Measurements from ENCODE around the gene PLXNA4. TPM values are rescaled to one million over a fixed set of nuclear protein-coding genes. Genes with fewer than 3 reads are reported as not detected.

PLXNA4 gene
- total RNA-seq, 1 experiment from 2014 or later = 1.0 TPM

- Histone ChIP-seq H3K27ac (no peak overlapping the region), H3K79me2 (ENCODE audit: low read depth) (no peaks in the 10 kb centered on the region), H3K4me3 (no peak overlapping the region), H3K36me3 (ENCODE audit: low read depth) (no peaks in the 10 kb centered on the region), H4K20me1 (ENCODE audit: insufficient read depth) (no peaks in the 10 kb centered on the region), H3K4me1 (replicated peaks; ENCODE audit: insufficient read depth) (peaks cover 16% of the 10 kb centered on the region), H3K9me3 (ENCODE audit: insufficient read depth, low read depth) (no peaks in the 10 kb centered on the region), H3K4me2 (no peak overlapping the region), H3F3A (ENCODE audit: insufficient read depth, low read depth) (no peaks in the 10 kb centered on the region), H2AFZ (no peak overlapping the region), H3K27me3 (ENCODE audit: insufficient read depth, low read depth) (no peaks in the 10 kb centered on the region), H3K9me2 (ENCODE audit: insufficient read depth) (no peaks in the 10 kb centered on the region)
- intact Hi-C loops (cut with micrococcal nuclease; ENCODE audit: unreplicated experiment) = no loop called here
- CTCF ChIA-PET = no interaction called here
- POLR2A ChIA-PET (ENCODE audit: unreplicated experiment) = no interaction called here
- TF ChIP-seq EZH2 (IDR thresholded peaks at IDR 0.05; ENCODE audit: low read depth) = no peak
- BruUV-seq (replicated peaks) = no TSS peak
- DNase-seq = no peak
These were observed 450.2 kb downstream of the PLXNA4 start for GRCh38 chr7:132125872-132126595.

GRCh38 chr7:132125096-132125495, 451.2 kb downstream of the PLXNA4 start:
- no peaks in the 10 kb centered on the region for H3K27me3 ChIP-seq (ENCODE audit: insufficient read depth, low read depth)
- TF ChIP-seq CTCF (conservative IDR thresholded peaks at IDR 0.05) (no peak), EZH2 (IDR thresholded peaks at IDR 0.05; ENCODE audit: low read depth) (no peak)
- H3K4me1 ChIP-seq (replicated peaks; ENCODE audit: insufficient read depth) = 0 out of 2 replicates have a peak, but pooled peaks cover 7% of the 10 kb centered on the region
- H2AFZ ChIP-seq = no peak overlapping the region
- intact Hi-C loops (cut with micrococcal nuclease; ENCODE audit: unreplicated experiment) = no loop called here
- no peaks in the 10 kb centered on the region for H3K79me2 ChIP-seq (ENCODE audit: low read depth)
- H3F3A ChIP-seq (ENCODE audit: insufficient read depth, low read depth) = no peaks in the 10 kb centered on the region
- no peaks in the 10 kb centered on the region for H4K20me1 ChIP-seq (ENCODE audit: insufficient read depth)
- peak in 1 of 2 experiments; percentile 40 for DNase-seq
- no peaks in the 10 kb centered on the region for H3K9me2 ChIP-seq (ENCODE audit: insufficient read depth)
- H3K27ac ChIP-seq = no peak overlapping the region
- H3K4me3 ChIP-seq = no peak overlapping the region
- no peaks in the 10 kb centered on the region for H3K36me3 ChIP-seq (ENCODE audit: low read depth)
- CTCF ChIA-PET = interaction anchor here (0.7 kb wide), 1 partner anchor 127 kb away, joined by 3 read pairs; no protein-coding TSS in a partner anchor
- POLR2A ChIA-PET (ENCODE audit: unreplicated experiment) = interaction anchor here (0.8 kb wide), 1 partner anchor 36 kb away, joined by 14 read pairs; no protein-coding TSS in a partner anchor
- no peaks in the 10 kb centered on the region for H3K9me3 ChIP-seq (ENCODE audit: insufficient read depth, low read depth)
- H3K4me2 ChIP-seq = no peak overlapping the region
- no TSS peak for BruUV-seq (replicated peaks)

- POLR2A ChIA-PET (ENCODE audit: unreplicated experiment) = interaction anchor here (0.8 kb wide), 1 partner anchor 37 kb away, joined by 14 read pairs; no protein-coding TSS in a partner anchor
- intact Hi-C loops (cut with micrococcal nuclease; ENCODE audit: unreplicated experiment) = no loop called here
- H3K4me3 ChIP-seq = no peak overlapping the region
These were observed 451.7 kb downstream of the PLXNA4 start for GRCh38 chr7:132124575-132124974.

More at GRCh38 chr7:132124575-132124974, 451.7 kb downstream of the PLXNA4 start:
- TF ChIP-seq EZH2 (IDR thresholded peaks at IDR 0.05; ENCODE audit: low read depth) = no peak
- no peak for TF ChIP-seq CTCF (conservative IDR thresholded peaks at IDR 0.05)
- Histone ChIP-seq H3K36me3 (ENCODE audit: low read depth) (no peaks in the 10 kb centered on the region), H3K27me3 (ENCODE audit: insufficient read depth, low read depth) (no peaks in the 10 kb centered on the region), H3F3A (ENCODE audit: insufficient read depth, low read depth) (no peaks in the 10 kb centered on the region), H3K4me1 (replicated peaks; ENCODE audit: insufficient read depth) (peaks cover 8% of the 10 kb centered on the region; the same call in 1 of the 2 replicates), H3K9me3 (ENCODE audit: insufficient read depth, low read depth) (no peaks in the 10 kb centered on the region), H3K79me2 (ENCODE audit: low read depth) (no peaks in the 10 kb centered on the region), H4K20me1 (ENCODE audit: insufficient read depth) (no peaks in the 10 kb centered on the region), H3K4me2 (no peak overlapping the region), H3K27ac (no peak overlapping the region), H3K9me2 (ENCODE audit: insufficient read depth) (no peaks in the 10 kb centered on the region), H2AFZ (no peak overlapping the region)
- DNase-seq = no peak
- no TSS peak for BruUV-seq (replicated peaks)
- CTCF ChIA-PET = interaction anchor here (0.7 kb wide), 1 partner anchor 127 kb away, joined by 3 read pairs; no protein-coding TSS in a partner anchor

Data from PC-9 (cell line).